HG03108 (cell line): ENCODE measurements around the gene RHBDL2.
"Not testable (repeated sequence)": the region's sequence is repeated elsewhere in the genome, so short reads cannot be mapped to it uniquely, and the experiment has no call there.

ENCODE experiments used
- ATAC-seq: cut with Tn5 transposase; IDR thresholded peaks from one replicate; pipeline ENCODE4 v1.9.1; 2021; ENCODE audit warnings: moderate library complexity; ENCODE audit not compliant: unreplicated experiment

Gene RHBDL2

GRCh38 chr1:38885092-38885491, 56.5 kb downstream of the RHBDL2 start:
- no peak for ATAC-seq

DNA sequence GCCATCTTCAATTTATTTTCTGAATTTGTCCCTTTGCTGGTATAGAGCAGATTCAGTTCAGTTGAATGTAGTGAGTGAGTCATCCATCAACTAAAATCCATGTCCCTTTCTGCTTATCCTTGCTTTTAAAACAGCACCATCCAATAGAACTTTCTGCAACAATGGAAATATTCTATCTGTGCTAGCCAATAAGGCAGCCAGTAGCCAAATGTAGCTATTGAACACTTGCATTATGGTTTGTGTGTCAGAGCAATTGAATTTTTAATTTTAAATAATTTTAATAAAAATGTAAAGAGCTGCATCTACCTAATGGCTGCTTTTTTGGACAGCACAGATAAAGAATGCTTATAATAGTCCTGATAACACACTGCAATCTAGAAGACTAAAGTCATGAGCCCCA, 60.1 kb downstream of the RHBDL2 start, which contains the start of gene GJA9:
TSS of gene GJA9 (minus strand) at position 101 of the 400 bp plus-strand sequence. CDS start 5,489 bp downstream, outside the sequence.
- ATAC-seq, result no peak

GRCh38 chr1:38875811-38876210, 65.8 kb downstream of the RHBDL2 start:
- no peak for ATAC-seq

- ATAC-seq, result peak; percentile 94
Observed at GRCh38 chr1:38873027-38873969, 68.3 kb downstream of the RHBDL2 start, which contains the start of gene MYCBP. Gene MYCBP (minus strand): TSS chr1:38873348. CDS start chr1:38873305, 43 bp downstream.

GRCh38 chr1:38872401-38873026, 69.1 kb downstream of the RHBDL2 start:
- ATAC-seq, result peak; percentile 24

GRCh38 chr1:38870996-38871395, 70.6 kb downstream of the RHBDL2 start:
- no peak for ATAC-seq

GRCh38 chr1:38867208-38867607, 74.4 kb downstream of the RHBDL2 start:
- ATAC-seq, result no peak

DNA sequence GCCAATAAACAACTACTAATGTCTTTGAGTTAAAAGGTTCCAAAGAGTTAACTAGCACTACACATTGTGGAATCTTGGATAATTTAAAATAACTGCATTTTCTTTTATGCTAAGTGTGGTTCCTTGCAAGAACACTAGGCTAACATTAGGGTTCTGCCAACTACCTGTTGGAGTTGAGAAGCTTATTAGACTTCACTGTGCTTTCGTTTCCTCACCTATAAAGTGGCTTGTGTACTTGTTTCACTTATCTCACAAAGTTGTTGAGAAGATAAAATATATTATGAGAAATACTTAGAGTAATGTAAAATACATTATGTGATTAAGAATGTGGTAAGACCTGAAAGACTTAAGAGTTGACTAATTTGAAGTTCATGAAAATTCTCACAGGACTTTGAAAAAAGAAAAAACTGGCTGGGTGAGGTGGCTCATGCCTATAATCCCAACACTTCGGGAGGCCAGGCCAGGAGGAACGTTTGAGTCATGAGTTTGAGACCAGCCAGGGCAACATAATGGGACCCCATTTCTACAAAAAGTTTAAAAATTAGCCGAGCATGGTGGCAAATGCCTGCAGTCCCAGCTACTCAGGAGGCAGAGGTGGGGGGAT, 76.4 kb downstream of the RHBDL2 start:
- ATAC-seq, result no peak

DNA sequence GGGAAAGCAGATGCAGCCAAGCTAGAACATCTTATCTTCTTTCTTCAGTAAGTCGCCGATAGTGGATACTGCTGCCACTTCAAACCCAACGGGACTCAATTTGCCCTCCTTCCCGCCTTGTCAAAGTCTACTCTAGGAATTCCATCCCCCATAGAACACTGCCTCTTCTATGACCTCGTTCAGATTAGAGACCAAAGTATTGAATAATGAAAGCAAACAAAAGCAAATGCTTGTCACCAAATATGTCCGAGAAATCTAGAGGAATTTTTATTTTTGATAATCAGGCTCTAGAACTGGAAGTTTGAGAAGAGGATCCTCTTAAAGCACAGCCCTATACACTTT, 81.2 kb downstream of the RHBDL2 start:
- ATAC-seq, result no peak

GRCh38 chr1:38859561-38860453, 81.8 kb downstream of the RHBDL2 start, which contains the start of gene RRAGC:
Gene RRAGC (minus strand): TSS chr1:38859772. CDS start chr1:38859646, 126 bp downstream.
- ATAC-seq, result peak; percentile 94

DNA sequence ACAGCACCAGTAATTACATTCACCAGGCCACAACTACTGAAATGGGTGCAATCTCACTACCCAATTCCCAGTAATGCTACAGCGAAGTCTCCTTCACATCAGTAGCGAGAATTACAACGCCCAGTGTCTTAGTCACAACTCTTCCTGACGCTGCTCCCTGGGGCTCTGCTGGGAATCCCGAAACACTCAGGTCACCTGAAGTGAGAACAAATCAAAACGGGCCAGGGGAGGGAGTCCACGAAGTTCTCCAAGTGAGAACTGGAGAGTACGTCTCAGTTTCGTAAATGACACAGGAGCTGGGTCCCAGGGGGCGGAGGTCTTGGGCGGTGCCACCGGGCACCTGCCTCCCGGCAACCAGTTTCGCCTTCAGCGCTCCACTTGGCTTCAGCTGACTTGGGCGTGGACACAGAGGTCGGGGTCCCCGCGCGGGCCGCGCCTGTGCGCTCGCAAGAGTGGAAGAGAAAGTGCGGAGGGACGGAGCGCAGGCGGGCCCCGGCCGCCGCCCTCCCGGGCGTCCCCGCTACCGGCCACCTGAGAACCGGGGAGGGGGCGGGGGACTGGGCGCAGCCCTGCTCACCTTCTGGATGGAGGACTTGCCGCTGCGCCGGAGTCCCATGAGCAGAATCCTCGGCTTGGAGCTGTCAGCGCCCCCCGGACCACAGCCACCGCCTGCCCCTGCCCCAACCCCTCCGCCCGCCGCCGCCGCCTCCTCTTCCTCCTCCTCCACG, 82.6 kb downstream of the RHBDL2 start:
- ATAC-seq, result peak; percentile 27

DNA sequence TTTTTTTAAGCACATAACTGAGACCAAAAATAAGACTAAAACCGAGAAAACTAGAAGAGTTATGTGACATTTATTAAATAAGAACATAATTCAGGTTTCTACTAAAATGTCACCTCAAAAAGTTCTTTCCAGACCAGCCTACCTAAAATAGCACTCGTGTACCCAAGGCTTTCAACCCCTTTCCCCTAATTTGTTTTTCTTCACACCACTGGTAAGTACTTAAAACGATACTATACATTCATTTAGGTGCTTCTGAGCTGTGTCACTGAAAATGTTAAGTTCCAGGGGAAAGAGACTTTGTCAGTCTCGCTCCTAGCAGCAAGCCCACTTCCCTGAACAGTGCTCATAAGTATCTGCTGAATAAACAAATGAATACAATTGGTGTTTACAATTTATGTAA, 88.8 kb downstream of the RHBDL2 start:
- no peak for ATAC-seq

GRCh38 chr1:38848071-38848470, 93.6 kb downstream of the RHBDL2 start:
- no peak for ATAC-seq

DNA sequence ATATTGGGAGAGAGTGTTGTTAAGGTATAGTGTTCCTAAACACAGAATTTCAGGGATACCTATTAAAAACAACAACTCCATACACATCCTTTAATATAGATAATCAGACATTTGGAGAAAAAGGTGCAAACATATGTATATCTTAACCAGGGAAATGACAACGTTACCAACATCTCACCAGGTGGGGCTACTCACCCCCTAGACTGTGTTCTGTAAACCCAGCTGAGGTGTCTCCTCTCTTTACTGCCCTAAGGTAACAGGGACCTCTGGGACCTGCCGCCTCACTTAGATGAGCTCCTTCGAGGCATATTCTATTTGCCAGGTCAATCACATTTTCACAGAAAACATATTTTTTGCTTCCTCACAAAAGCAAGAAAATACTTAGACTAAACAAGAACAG, 95.4 kb downstream of the RHBDL2 start:
- no peak for ATAC-seq

DNA sequence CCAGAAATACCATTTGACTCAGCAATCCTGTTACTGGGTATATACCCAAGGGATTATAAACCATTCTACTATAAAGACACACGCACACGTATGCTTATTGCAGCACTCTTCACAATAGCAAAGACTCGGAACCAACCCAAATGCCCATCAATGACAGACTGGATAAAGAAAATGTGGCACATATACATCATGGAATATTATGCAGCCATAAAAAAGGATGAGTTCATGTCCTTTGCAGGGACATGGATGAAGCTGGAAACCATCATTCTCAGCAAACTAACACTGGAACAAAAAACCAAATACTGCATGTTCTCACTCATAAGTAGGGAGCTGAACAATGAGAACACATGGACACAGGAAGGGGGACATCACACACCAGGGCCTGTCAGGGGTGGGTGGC, 96.5 kb downstream of the RHBDL2 start:
- not testable (repeated sequence) for ATAC-seq

GRCh38 chr1:38840281-38840680, 101.3 kb downstream of the RHBDL2 start:
- ATAC-seq, result no peak

- ATAC-seq, result no peak
Observed at GRCh38 chr1:38839363-38839762, 102.3 kb downstream of the RHBDL2 start.

GRCh38 chr1:38836316-38836715, 105.3 kb downstream of the RHBDL2 start:
- ATAC-seq, result not testable (repeated sequence)
